NCI-H2171 treated with DMSO at 0.1 percent for 48 hours (cell line): ENCODE results near the gene ARHGAP12.

Experiments used
- DNase-seq: peaks from one replicate; lab custom pipeline; 2025; lab: John Stamatoyannopoulos, UW

Gene ARHGAP12

GRCh38 chr10:31947144-31947926 is 18.7 kb upstream of the ARHGAP12 start:
- peak; percentile 83 for DNase-seq

- no peak for DNase-seq
These were observed 16.8 kb upstream of the ARHGAP12 start for GRCh38 chr10:31945392-31945791.

GRCh38 chr10:31944071-31944433 is 15.4 kb upstream of the ARHGAP12 start:
- no peak for DNase-seq

- DNase-seq = no peak
These were observed 14.3 kb upstream of the ARHGAP12 start for GRCh38 chr10:31942892-31943291.

GRCh38 chr10:31942435-31942834 is 13.8 kb upstream of the ARHGAP12 start:
- DNase-seq = no peak

- no peak for DNase-seq
These were observed 12.4 kb upstream of the ARHGAP12 start for GRCh38 chr10:31940839-31941653.

GRCh38 chr10:31939797-31940708 is 11.4 kb upstream of the ARHGAP12 start:
- no peak for DNase-seq

GRCh38 chr10:31937371-31937770 is 8.7 kb upstream of the ARHGAP12 start:
- no peak for DNase-seq

- DNase-seq = no peak
These were observed 8.3 kb upstream of the ARHGAP12 start for GRCh38 chr10:31936933-31937332.

- no peak for DNase-seq
These were observed 7.5 kb upstream of the ARHGAP12 start for GRCh38 chr10:31936086-31936485.

- DNase-seq = no peak
These were observed 7.0 kb upstream of the ARHGAP12 start for GRCh38 chr10:31935678-31936077.

- no peak for DNase-seq
These were observed 4.2 kb upstream of the ARHGAP12 start for GRCh38 chr10:31932838-31933237.

GRCh38 chr10:31930856-31931255 is 2.2 kb upstream of the ARHGAP12 start:
- no peak for DNase-seq

GRCh38 chr10:31930023-31930751 is 1.6 kb upstream of the ARHGAP12 start:
- DNase-seq = no peak

GRCh38 chr10:31929261-31930022 is 811 bp upstream of the ARHGAP12 start:
- DNase-seq = peak; percentile 1

- peak; percentile 46 for DNase-seq
These were observed 615 bp downstream of the ARHGAP12 start for GRCh38 chr10:31927884-31928548.

- no peak for DNase-seq
These were observed 1.1 kb downstream of the ARHGAP12 start for GRCh38 chr10:31927565-31927883.

- DNase-seq = no peak
These were observed 1.7 kb downstream of the ARHGAP12 start for GRCh38 chr10:31926765-31927564.

- DNase-seq = no peak
These were observed 2.5 kb downstream of the ARHGAP12 start for GRCh38 chr10:31926160-31926559.

- DNase-seq = no peak
These were observed 3.8 kb downstream of the ARHGAP12 start for GRCh38 chr10:31924833-31925232.
